DOHH2 (cell line): ENCODE results near the gene BMPER.

Experiments used
- CTCF ChIP-seq: fragments of 200-600 bp; sonication (generic); IDR thresholded peaks from one replicate; pipeline ENCODE4 v1.5.1; 2014; ENCODE audit warnings: antibody characterized with exemption, mild to moderate bottlenecking, low read depth, low read length; ENCODE audit not compliant: poor library complexity, severe bottlenecking
- EZH2phosphoT487 ChIP-seq: fragments of 200-600 bp; sonication (generic); IDR thresholded peaks from 2 replicates; pipeline ENCODE4 v1.6.1; 2017; ENCODE audit warnings: borderline replicate concordance, mild to moderate bottlenecking, antibody characterized with exemption, low read length, moderate library complexity, mixed read lengths

- TF ChIP-seq CTCF = no peak
- TF ChIP-seq EZH2phosphoT487 = no peak
Measured at GRCh38 chr7:33926535-33926934, 21.2 kb downstream of the BMPER start.
